ENCODE results near the gene SIVA1. TPM values are rescaled to one million over a fixed set of nuclear protein-coding genes. Genes with fewer than 3 reads are reported as not detected.
A peak's percentile ranks its signal among the peaks of the same experiment; 100 is the strongest.

The SIVA1 gene
- total RNA-seq, 1 donor from 2014 or later, result 52.3 TPM

GRCh38 chr14:104719343-104719742, 33.6 kb upstream of the SIVA1 start:
- H3K9me3 Mint-ChIP-seq (ENCODE audit: unreplicated experiment), result no peaks in the 10 kb centered on the region

DNA sequence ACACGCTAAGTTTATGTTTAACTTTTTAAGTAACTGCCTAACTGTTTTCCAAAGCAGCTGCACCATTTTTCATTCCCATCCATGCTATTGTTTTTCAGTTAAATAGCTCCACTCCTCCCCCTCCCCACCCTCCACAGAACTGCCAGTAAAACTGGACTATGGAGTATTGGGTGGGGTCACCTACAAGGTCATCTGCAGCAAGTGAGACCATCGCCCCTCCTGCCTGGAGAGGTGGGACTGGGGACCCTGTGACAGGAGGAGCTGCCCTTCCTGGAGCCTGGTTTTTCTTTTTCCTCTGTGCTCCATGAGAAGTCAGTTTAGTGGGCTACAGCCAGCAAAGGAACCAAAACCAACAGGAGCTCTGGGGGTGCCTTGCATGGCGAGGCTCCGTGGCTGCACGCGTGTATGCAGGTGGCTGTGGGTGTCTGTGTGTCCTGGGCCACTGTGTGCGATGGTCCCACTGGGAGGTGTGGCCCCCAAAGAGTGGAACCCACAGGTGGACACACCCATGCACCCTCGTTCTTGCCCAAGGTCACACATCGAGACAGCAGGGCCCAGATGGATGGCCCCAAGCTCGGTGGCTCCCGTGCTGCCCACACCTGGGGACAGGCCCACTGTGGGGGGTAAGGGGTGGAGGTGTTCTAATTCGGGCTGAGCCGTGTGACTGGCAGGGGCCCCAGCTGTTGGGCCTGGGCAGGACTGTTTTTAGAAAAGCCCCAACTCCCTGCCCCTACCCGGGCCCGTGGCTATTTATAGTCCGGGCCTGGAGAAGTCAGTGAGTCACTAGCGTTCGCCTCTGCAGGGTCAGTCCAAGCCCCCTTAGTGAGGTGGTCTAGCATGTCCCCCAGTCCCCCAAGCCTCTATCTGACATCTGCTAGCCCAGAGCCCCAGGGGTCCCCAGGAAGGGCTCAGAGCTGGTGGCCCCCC, 31.2 kb upstream of the SIVA1 start:
- Mint-ChIP-seq H3K36me3 (ENCODE audit: unreplicated experiment) (peaks cover 10% of the 10 kb centered on the region), H3K9me3 (ENCODE audit: unreplicated experiment) (no peaks in the 10 kb centered on the region), H3K27me3 (ENCODE audit: unreplicated experiment) (no peaks in the 10 kb centered on the region), H3K4me3 (ENCODE audit: unreplicated experiment) (no peak overlapping the region), H3K4me1 (ENCODE audit: unreplicated experiment) (peaks cover 19% of the 10 kb centered on the region), H3K27ac (ENCODE audit: unreplicated experiment) (no peak overlapping the region)
- DNase-seq (ENCODE audit: extremely low spot score, unreplicated experiment), result no peak
- TF ChIP-seq, protein P1, sequence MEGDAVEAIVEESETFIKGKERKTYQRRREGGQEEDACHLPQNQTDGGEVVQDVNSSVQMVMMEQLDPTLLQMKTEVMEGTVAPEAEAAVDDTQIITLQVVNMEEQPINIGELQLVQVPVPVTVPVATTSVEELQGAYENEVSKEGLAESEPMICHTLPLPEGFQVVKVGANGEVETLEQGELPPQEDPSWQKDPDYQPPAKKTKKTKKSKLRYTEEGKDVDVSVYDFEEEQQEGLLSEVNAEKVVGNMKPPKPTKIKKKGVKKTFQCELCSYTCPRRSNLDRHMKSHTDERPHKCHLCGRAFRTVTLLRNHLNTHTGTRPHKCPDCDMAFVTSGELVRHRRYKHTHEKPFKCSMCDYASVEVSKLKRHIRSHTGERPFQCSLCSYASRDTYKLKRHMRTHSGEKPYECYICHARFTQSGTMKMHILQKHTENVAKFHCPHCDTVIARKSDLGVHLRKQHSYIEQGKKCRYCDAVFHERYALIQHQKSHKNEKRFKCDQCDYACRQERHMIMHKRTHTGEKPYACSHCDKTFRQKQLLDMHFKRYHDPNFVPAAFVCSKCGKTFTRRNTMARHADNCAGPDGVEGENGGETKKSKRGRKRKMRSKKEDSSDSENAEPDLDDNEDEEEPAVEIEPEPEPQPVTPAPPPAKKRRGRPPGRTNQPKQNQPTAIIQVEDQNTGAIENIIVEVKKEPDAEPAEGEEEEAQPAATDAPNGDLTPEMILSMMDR (IDR thresholded peaks at IDR 0.05), result no peak

More at GRCh38 chr14:104719343-104719742, 33.6 kb upstream of the SIVA1 start:
- no peak overlapping the region for H3K4me3 Mint-ChIP-seq (ENCODE audit: unreplicated experiment)
- H3K27ac Mint-ChIP-seq (ENCODE audit: unreplicated experiment), result no peak overlapping the region
- peaks cover 11% of the 10 kb centered on the region for H3K4me1 Mint-ChIP-seq (ENCODE audit: unreplicated experiment)
- H3K27me3 Mint-ChIP-seq (ENCODE audit: unreplicated experiment), result no peaks in the 10 kb centered on the region
- no peak for DNase-seq (ENCODE audit: extremely low spot score, unreplicated experiment)
- TF ChIP-seq, protein P1 (IDR thresholded peaks at IDR 0.05), result no peak
- H3K36me3 Mint-ChIP-seq (ENCODE audit: unreplicated experiment), result peaks cover 13% of the 10 kb centered on the region

DNA sequence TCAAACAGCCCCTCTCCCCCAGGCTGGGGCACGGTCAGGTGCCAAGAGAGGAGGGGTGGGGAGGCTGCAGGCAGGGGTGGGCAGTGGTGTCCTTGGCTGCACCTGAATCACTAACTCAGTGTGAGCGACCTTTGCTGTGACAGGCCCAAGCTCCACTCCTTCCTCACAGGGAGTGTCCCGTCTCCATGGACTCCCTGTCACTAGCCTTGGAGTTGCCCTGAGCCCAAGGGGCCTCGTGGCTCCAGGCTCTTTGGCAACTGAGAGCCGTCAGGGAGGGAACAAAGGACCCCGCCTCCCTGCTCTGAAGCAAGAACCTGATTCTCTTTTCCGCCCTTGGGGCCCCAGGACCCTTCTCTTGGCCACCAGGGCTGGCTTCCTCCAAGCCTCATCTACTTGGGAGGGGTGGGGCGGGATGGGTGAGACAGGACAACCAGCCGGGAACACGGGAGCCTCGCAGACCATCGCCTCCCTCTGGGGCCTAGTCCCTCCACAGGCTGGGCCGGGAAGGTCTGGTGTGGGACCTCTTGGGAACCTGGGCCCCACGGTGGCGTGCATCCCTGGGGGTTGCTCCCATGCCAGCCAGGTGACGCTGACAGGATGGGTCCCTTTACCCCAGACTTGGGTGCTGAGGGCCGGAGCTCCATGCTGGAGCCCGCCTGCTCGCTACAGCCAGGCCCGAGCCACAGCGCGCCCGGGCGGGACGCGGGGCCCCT, 29.9 kb upstream of the SIVA1 start:
- Mint-ChIP-seq H3K27ac (ENCODE audit: unreplicated experiment) (no peak overlapping the region), H3K4me1 (ENCODE audit: unreplicated experiment) (peaks cover 19% of the 10 kb centered on the region), H3K9me3 (ENCODE audit: unreplicated experiment) (no peaks in the 10 kb centered on the region), H3K27me3 (ENCODE audit: unreplicated experiment) (peaks cover 3% of the 10 kb centered on the region), H3K36me3 (ENCODE audit: unreplicated experiment) (peaks cover 6% of the 10 kb centered on the region), H3K4me3 (ENCODE audit: unreplicated experiment) (no peak overlapping the region)
- TF ChIP-seq, protein P1 (IDR thresholded peaks at IDR 0.05), result no peak
- DNase-seq (ENCODE audit: extremely low spot score, unreplicated experiment), result no peak

- Mint-ChIP-seq H3K27me3 (ENCODE audit: unreplicated experiment) (peaks cover 3% of the 10 kb centered on the region), H3K4me1 (ENCODE audit: unreplicated experiment) (peaks cover 19% of the 10 kb centered on the region), H3K4me3 (ENCODE audit: unreplicated experiment) (peak within 1 kb of the TSS; percentile 35), H3K9me3 (ENCODE audit: unreplicated experiment) (no peaks in the 10 kb centered on the region), H3K36me3 (ENCODE audit: unreplicated experiment) (peaks cover 6% of the 10 kb centered on the region), H3K27ac (ENCODE audit: unreplicated experiment) (no peak within 1 kb of the TSS)
- DNase-seq (ENCODE audit: extremely low spot score, unreplicated experiment), result no peak
- TF ChIP-seq, protein P1 (IDR thresholded peaks at IDR 0.05), result peak; percentile 85
Observed at GRCh38 chr14:104723651-104724406, 29.1 kb upstream of the SIVA1 start, which contains the start of gene ADSS1. ADSS1 (plus strand) TSS chr14:104724229; CDS start chr14:104724271, 42 bp downstream.

Data from osteocyte (in vitro differentiated cells).